MCF 10A (cell line): ENCODE measurements around the gene LMO4. TPM values are rescaled to one million over a fixed set of nuclear protein-coding genes. Genes with fewer than 3 reads are reported as not detected.

Experiments
- BruUV-seq: library from RNA; stranded (reverse); fragments of 400-500 nt; replicated peaks from 2 replicates; lab custom pipeline; 2021; lab: Mats Ljungman, UMichigan
- CTCF ChIA-PET: fragments of 300-600 bp; sonication (Branson Sonifier 250); formaldehyde crosslinking; extraction: SDS; loops from one replicate; lab custom pipeline; 2021; ENCODE audit warnings: antibody characterized with exemption, inconsistent platforms; lab: Yijun Ruan, JAX
- POLR2A ChIA-PET: fragments of 300-600, 350-650 bp; sonication (Branson Sonifier 250); formaldehyde crosslinking; extraction: SDS; loops from one replicate; lab custom pipeline; 2020; ENCODE audit warnings: antibody characterized with exemption, inconsistent platforms; lab: Yijun Ruan, JAX
- DNase-seq: peaks from one replicate; pipeline ENCODE4 v3.0.0-alpha.2; 2018; ENCODE audit not compliant: unreplicated experiment
- H3K27ac Mint-ChIP-seq: one replicate; pipeline ENCODE4 v1.8.0; 2022; ENCODE audit warnings: mild to moderate bottlenecking, low read depth, mixed read lengths; ENCODE audit not compliant: unreplicated experiment
- H3K27me3 Mint-ChIP-seq: one replicate; pipeline ENCODE4 v1.8.0; 2022; ENCODE audit warnings: mixed read lengths; ENCODE audit not compliant: insufficient read depth, unreplicated experiment
- H3K36me3 Mint-ChIP-seq: one replicate; pipeline ENCODE4 v1.8.0; 2022; ENCODE audit warnings: mild to moderate bottlenecking, moderate library complexity, mixed read lengths; ENCODE audit not compliant: insufficient read depth, unreplicated experiment
- H3K4me1 Mint-ChIP-seq: one replicate; pipeline ENCODE4 v1.8.0; 2022; ENCODE audit warnings: mixed read lengths; ENCODE audit not compliant: insufficient read depth, unreplicated experiment
- H3K4me3 Mint-ChIP-seq: one replicate; pipeline ENCODE4 v1.8.0; 2022; ENCODE audit warnings: mild to moderate bottlenecking, moderate library complexity, mixed read lengths; ENCODE audit not compliant: unreplicated experiment
- H3K9me3 Mint-ChIP-seq: one replicate; pipeline ENCODE4 v1.8.0; 2022; ENCODE audit warnings: mixed read lengths; ENCODE audit not compliant: unreplicated experiment
- CTCF ChIP-seq: fragments of 200-600 bp; IDR thresholded peaks from one replicate; pipeline ENCODE4 v1.8.0; 2022; ENCODE audit warnings: antibody characterized with exemption, mild to moderate bottlenecking; ENCODE audit not compliant: unreplicated experiment
- intact Hi-C: fragments of 100-400 bp; cut with micrococcal nuclease; formaldehyde crosslinking; loops from 2 replicates; pipeline ENCODE4 v1.14.1; 2022
- total RNA-seq: library from RNA; stranded (reverse); gene quantifications from 2 replicates; pipeline ENCODE4 v1.2.3, GENCODE V29; 2022

The LMO4 gene
- total RNA-seq, 1 experiment from 2014 or later: 29.4 TPM

DNA sequence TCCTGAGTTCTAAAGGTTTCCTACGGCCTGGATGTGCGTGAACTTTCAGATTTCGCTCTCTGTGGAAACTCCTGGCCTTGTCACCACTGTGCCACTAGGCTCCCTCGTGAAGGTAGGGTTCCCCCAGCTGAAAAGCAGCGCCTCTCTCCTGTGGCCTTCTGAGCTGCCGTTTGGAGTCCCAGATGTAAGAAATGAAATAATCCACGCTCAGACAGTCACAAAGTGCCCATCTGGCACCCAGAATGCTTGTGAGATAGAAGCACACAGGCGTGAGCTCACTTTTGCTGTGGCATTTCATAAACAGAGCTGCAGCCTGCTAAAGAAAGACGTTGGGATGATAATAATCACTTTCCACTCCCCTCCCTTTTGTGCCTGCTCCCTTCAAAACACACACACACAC is 65.8 kb downstream of the LMO4 start:
- Mint-ChIP-seq H3K4me1 (peaks cover 29% of the 10 kb centered on the region), H3K4me3 (no peak overlapping the region), H3K9me3 (peaks cover 10% of the 10 kb centered on the region), H3K27me3 (no peaks in the 10 kb centered on the region), H3K36me3 (no peaks in the 10 kb centered on the region), H3K27ac (no peak overlapping the region)
- ChIA-PET CTCF (interaction anchor here (0.9 kb wide), 1 partner anchor 68 kb away, joined by 3 read pairs; no protein-coding TSS in a partner anchor), POLR2A (no interaction called here)
- intact Hi-C loops: no loop called here
- TF ChIP-seq CTCF: no peak
- no TSS peak for BruUV-seq
- DNase-seq: no peak

DNA sequence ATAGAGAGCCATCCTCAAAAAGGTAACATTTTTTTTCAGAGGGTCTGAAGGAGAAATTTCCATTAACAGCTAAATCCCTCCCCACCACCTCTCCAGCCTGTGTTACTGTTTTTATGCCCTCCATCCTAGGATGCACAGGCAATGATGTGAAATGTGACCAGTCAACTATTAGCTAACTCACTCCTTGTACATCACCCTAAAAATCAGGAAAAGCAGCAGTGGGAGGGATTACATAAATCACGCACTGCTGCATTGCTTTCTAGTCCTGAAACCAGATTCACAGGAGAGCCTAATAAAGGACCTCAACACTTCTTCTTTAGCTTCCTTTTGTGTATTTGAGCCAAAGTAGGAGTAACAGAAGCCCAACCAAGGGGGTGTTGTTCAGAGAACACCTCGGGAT is 66.3 kb downstream of the LMO4 start:
- no peak overlapping the region for H3K27ac Mint-ChIP-seq
- intact Hi-C loops: loop anchor here (5.0 kb wide), 1 partner anchor 63 kb away; no protein-coding TSS in a partner anchor

More for the DNA sequence above, 66.3 kb downstream of the LMO4 start:
- Mint-ChIP-seq H3K27me3 (no peaks in the 10 kb centered on the region), H3K36me3 (no peaks in the 10 kb centered on the region), H3K9me3 (peaks cover 6% of the 10 kb centered on the region), H3K4me3 (no peak overlapping the region), H3K4me1 (peaks cover 31% of the 10 kb centered on the region)
- CTCF ChIA-PET: interaction anchor here (0.6 to 0.9 kb wide), 3 partner anchors 30 to 666 kb away, joined by 3 read pairs; no protein-coding TSS in a partner anchor
- BruUV-seq: no TSS peak
- TF ChIP-seq CTCF: no peak
- no peak for DNase-seq
- POLR2A ChIA-PET: no interaction called here
